22Rv1 (cell line): Measurements from ENCODE around the gene TUBA1A.

Experiments used
- H3K27ac ChIP-seq: fragments of 450-650 bp; 2 replicates; pipeline ENCODE4 v1.5.1; 2017
- CTCF ChIP-seq: fragments of 450-650 bp; IDR thresholded peaks from 2 replicates; pipeline ENCODE4 v1.5.1; 2017; ENCODE audit warnings: mild to moderate bottlenecking
- ZFX ChIP-seq: fragments of 450-650 bp; IDR thresholded peaks from 2 replicates; pipeline ENCODE4 v1.6.1; 2017; ENCODE audit warnings: antibody characterized with exemption, borderline replicate concordance

The TUBA1A gene

GRCh38 chr12:49188916-49189367, at the start of gene TUBA1A:
Gene TUBA1A, minus strand, starts transcription at chr12:49189080. Its CDS starts 101 bp downstream, at chr12:49188979.
- TF ChIP-seq CTCF (no peak), ZFX (no peak)
- peak within 1 kb of the TSS; percentile 94 for H3K27ac ChIP-seq

- no peak overlapping the region for H3K27ac ChIP-seq
- no peak for TF ChIP-seq CTCF
- TF ChIP-seq ZFX = no peak
These were observed 47.5 kb upstream of the TUBA1A start for GRCh38 chr12:49236423-49236822.

- TF ChIP-seq CTCF = no peak
- TF ChIP-seq ZFX = no peak
- peak overlapping the region; percentile 91 for H3K27ac ChIP-seq
These were observed 45.1 kb upstream of the TUBA1A start for GRCh38 chr12:49233842-49234526.

GRCh38 chr12:49232940-49233841, 44.3 kb upstream of the TUBA1A start:
- TF ChIP-seq ZFX = no peak
- no peak overlapping the region for H3K27ac ChIP-seq

- TF ChIP-seq CTCF = no peak
- no peak overlapping the region for H3K27ac ChIP-seq
These were observed 43.2 kb upstream of the TUBA1A start for GRCh38 chr12:49231878-49232655.

- TF ChIP-seq CTCF = no peak
- no peak for TF ChIP-seq ZFX
These were observed 41.9 kb upstream of the TUBA1A start for GRCh38 chr12:49230805-49231194.

GRCh38 chr12:49230176-49230804, 41.4 kb upstream of the TUBA1A start:
- no peak for TF ChIP-seq ZFX
- TF ChIP-seq CTCF = no peak
- no peak overlapping the region for H3K27ac ChIP-seq

More at GRCh38 chr12:49230805-49231194, 41.9 kb upstream of the TUBA1A start:
- H3K27ac ChIP-seq = no peak overlapping the region
